Cardiac muscle cell (in vitro differentiated cells and primary cell): ENCODE measurements around the gene SGSH. TPM values are rescaled to one million over a fixed set of nuclear protein-coding genes. Genes with fewer than 3 reads are reported as not detected.

ENCODE experiments used
- DNase-seq, 2 donors: peaks; one replicate each; pipeline versions ENCODE4 v3.0.0 to v3.0.0-alpha.2; 2010 to 2017; ENCODE audit warnings: low read depth in 1 of 2, low spot score in 1 of 2
- H3K27ac ChIP-seq: fragments of 200-600 bp; sonication (generic); 2 replicates; pipeline ENCODE4 v1.5.1; 2016
- H3K27me3 ChIP-seq: fragments of 200-600 bp; sonication (generic); 2 replicates; pipeline ENCODE4 v1.6.0; 2016; ENCODE audit warnings: control low read depth
- H3K36me3 ChIP-seq: fragments of 200-600 bp; sonication (generic); 2 replicates; pipeline ENCODE4 v1.5.1; 2016; ENCODE audit warnings: control low read depth
- H3K4me1 ChIP-seq: fragments of 200-600 bp; sonication (generic); 2 replicates; pipeline ENCODE4 v1.8.1; 2017; ENCODE audit warnings: low read depth, mild to moderate bottlenecking, mixed run types
- H3K4me3 ChIP-seq: fragments of 200-600 bp; sonication (generic); 2 replicates; pipeline ENCODE4 v1.5.1; 2016; ENCODE audit warnings: mild to moderate bottlenecking
- H3K9me3 ChIP-seq: fragments of 200-600 bp; sonication (generic); 2 replicates; pipeline ENCODE4 v1.5.1; 2017; ENCODE audit warnings: low read depth, mild to moderate bottlenecking, control low read depth
- polyA plus RNA-seq: library from polyadenylated mRNA; unstranded; fragments of >200 nt; fragmentation: Nextera tagmentation; extraction: Ambion mirVana; gene quantifications from 2 replicates; pipeline ENCODE4 v1.2.1, GENCODE V29; 2016
- total RNA-seq: library from RNA; depleted of rRNA; stranded (reverse); fragments of >200 nt; gene quantifications from 2 replicates; pipeline ENCODE4 v1.2.3, GENCODE V29; 2016
- TF ChIP-seq, protein P1 (sequence below): IDR thresholded peaks from 2 replicates; pipeline ENCODE4 v1.5.1; 2012; ENCODE audit warnings: low read depth, mild to moderate bottlenecking, low read length

SGSH gene
- total and polyA plus RNA-seq, 2 experiments from 2014 or later: 56.6 to 63.2 TPM

DNA sequence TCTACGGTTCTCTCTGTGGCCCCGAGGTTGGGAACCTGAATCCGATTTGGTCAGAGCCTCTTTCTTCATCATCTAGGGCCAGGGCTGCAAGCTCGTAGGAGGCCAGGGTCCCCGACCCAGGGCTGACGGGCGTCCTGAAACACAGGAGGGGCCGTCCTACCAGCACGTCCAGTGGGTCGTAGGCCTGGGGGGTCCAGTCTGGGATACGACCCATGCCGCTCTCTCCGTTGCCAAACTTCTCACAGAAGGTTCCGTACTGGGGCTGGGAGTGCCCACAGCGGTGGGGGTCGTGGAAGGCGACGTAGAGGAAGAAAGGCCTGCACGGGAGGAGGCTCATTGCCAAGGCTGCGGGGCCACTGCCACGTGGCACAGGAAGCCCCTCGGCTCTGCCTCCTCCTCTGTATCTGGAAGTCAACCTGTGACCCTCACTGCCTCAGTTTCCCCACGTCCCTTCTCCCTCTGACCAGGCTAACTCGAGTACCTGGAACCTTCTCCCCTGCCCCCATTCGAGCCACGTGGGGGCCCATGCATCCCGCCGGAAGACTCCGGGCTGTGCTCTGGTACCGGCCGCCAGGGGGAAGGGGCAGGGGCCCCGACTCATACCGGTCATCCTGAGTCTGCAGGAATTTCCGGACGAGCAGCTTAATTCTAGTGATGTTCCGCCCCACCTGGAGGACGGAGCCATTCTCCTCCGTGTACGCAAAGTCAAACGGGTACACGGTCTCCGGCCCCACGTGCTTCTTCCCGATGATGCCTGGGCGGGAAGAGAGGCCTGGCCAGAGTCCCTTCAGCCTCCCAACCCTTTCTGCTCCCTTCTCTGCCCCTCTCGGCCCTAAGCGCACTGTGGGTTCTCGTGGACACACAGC, 5.9 kb downstream of the SGSH start:
- Histone ChIP-seq H3K9me3 (no peaks in the 10 kb centered on the region), H3K4me1 (peaks cover 1% of the 10 kb centered on the region), H3K27ac (no peak overlapping the region), H3K4me3 (no peak overlapping the region), H3K27me3 (no peaks in the 10 kb centered on the region), H3K36me3 (peaks cover 11% of the 10 kb centered on the region)
- TF ChIP-seq, protein P1, sequence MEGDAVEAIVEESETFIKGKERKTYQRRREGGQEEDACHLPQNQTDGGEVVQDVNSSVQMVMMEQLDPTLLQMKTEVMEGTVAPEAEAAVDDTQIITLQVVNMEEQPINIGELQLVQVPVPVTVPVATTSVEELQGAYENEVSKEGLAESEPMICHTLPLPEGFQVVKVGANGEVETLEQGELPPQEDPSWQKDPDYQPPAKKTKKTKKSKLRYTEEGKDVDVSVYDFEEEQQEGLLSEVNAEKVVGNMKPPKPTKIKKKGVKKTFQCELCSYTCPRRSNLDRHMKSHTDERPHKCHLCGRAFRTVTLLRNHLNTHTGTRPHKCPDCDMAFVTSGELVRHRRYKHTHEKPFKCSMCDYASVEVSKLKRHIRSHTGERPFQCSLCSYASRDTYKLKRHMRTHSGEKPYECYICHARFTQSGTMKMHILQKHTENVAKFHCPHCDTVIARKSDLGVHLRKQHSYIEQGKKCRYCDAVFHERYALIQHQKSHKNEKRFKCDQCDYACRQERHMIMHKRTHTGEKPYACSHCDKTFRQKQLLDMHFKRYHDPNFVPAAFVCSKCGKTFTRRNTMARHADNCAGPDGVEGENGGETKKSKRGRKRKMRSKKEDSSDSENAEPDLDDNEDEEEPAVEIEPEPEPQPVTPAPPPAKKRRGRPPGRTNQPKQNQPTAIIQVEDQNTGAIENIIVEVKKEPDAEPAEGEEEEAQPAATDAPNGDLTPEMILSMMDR: no peak
- DNase-seq: no peak

DNA sequence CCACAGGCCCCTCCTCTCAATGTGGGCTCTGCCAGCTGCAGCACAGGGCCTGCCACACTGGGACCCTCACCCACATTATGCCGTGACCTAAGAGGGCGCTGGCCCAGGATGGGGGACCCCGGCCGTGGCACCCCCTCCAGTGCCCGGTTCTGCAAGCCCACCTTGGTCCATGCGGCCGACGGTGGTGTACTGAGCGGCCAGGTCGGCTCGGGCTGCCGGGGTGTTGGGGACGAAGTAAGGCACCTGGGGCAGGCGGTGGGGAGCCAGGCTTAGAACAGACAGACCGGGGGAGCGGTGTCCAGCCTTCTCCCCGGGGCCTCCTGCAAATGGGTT, 6.5 kb downstream of the SGSH start:
- Histone ChIP-seq H3K4me3 (no peak overlapping the region), H3K36me3 (peaks cover 11% of the 10 kb centered on the region), H3K4me1 (no peaks in the 10 kb centered on the region), H3K9me3 (no peaks in the 10 kb centered on the region), H3K27ac (no peak overlapping the region), H3K27me3 (no peaks in the 10 kb centered on the region)
- DNase-seq: no peak
- TF ChIP-seq, protein P1: no peak

DNA sequence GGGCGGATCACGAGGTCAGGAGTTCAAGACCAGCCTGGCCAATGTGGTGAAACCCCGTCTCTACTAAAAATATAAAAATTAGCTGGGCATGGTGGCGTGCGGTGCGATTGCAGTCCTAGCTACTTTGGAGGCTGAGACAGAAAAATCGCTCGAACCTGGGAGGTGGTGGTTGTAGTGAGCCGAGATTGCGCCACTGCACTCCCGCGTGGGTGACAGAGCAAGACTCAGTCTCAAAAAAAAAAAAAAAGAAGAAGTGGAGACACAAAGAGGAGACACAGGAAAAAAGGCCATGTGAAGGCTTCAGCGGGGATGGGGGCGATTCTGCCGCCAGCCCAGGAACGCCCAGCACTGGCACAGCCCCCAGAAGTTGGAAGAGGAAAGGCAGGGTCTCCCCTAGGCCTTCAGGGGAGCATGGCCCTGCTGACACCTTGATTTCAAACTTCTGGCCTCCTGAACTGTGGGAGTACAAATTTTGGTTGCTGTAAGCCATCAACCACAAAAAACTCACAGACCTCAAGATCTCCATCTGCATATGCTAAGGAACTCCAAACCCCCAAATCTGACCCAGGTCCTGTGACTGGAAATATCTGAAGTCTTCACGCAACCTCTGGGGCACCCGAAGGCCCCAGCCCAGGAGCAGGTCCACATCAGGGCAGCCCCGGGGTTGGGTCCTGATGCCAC, 7.0 kb downstream of the SGSH start:
- no peak overlapping the region for H3K27ac ChIP-seq
- TF ChIP-seq, protein P1: no peak
- DNase-seq: no peak
- H3K27me3 ChIP-seq: no peaks in the 10 kb centered on the region
- no peaks in the 10 kb centered on the region for H3K4me1 ChIP-seq
- no peaks in the 10 kb centered on the region for H3K9me3 ChIP-seq
- peaks cover 11% of the 10 kb centered on the region for H3K36me3 ChIP-seq
- H3K4me3 ChIP-seq: no peak overlapping the region

DNA sequence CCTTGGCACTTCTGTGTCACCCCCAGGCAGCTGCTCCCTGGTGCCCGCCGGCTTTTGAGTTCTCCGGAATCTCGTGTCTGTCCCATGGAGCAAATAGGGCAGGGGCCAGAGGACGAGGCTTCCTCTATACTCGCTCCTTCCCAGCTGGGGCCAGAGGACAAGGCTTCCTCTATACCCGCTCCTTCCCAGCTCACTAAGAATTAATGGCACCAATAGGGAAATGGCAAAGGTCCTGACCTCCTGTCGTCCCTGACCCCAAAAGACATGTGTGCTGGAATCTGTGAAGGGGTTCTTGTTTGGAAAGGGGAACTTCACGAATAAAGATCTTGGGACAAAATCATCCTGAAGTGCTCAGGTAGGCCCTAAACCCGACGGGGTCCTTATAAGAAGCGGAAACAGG, 7.6 kb downstream of the SGSH start:
- Histone ChIP-seq H3K9me3 (no peaks in the 10 kb centered on the region), H3K36me3 (peaks cover 11% of the 10 kb centered on the region), H3K27ac (no peak overlapping the region), H3K4me3 (no peak overlapping the region), H3K4me1 (no peaks in the 10 kb centered on the region), H3K27me3 (no peaks in the 10 kb centered on the region)
- TF ChIP-seq, protein P1: no peak
- DNase-seq: no peak

DNA sequence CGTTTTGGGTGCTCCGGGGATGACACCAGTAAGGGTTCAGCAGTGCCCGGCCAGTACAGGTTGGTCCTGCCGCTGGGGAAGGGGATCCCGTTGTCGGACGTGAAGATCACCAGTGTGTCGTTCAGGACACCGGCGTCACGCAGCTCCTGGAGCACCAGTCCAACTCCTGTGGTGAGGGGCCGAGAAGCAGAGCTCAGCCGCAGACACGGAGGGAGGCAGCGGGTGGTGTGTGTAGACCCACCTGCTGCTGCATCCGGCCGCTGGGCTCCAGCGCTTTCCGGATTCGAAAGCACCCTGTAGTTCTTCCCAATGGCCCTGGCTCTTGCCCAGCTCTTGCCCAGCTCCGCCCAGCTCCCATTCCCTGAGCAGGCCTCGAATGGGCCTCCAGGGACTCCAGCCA, 8.0 kb downstream of the SGSH start:
- no peaks in the 10 kb centered on the region for H3K4me1 ChIP-seq
- no peaks in the 10 kb centered on the region for H3K27me3 ChIP-seq
- no peak overlapping the region for H3K27ac ChIP-seq
- no peak for DNase-seq
- H3K36me3 ChIP-seq: peaks cover 11% of the 10 kb centered on the region
- no peaks in the 10 kb centered on the region for H3K9me3 ChIP-seq
- TF ChIP-seq, protein P1: no peak
- no peak overlapping the region for H3K4me3 ChIP-seq
